Activated CD4-positive, alpha-beta T cell treated with anti-CD3 and anti-CD28 coated beads for 4 hours (primary cell): Measurements from ENCODE around the gene TDRD7.
A peak's percentile ranks its signal among the peaks of the same experiment; 100 is the strongest.

Experiments used
- DNase-seq, 2 donors: peaks; one replicate each; pipeline ENCODE4 v3.0.0-alpha.2; 2020

The TDRD7 gene

GRCh38 chr9:97411789-97412625 is at the start of gene TDRD7:
Gene TDRD7, plus strand, starts transcription at chr9:97412096. Its CDS starts 16,370 bp downstream, at chr9:97428466.
- DNase-seq, result peak; percentile 92 to 93

- DNase-seq, result no peak
Observed at GRCh38 chr9:97362777-97363545, 48.9 kb upstream of the TDRD7 start.

- no peak for DNase-seq
Observed at GRCh38 chr9:97363661-97364299, 48.1 kb upstream of the TDRD7 start.

GRCh38 chr9:97364769-97365490 is 47.0 kb upstream of the TDRD7 start:
- DNase-seq, result no peak

- DNase-seq, result no peak
Observed at GRCh38 chr9:97365634-97366033, 46.3 kb upstream of the TDRD7 start.

- no peak for DNase-seq
Observed at GRCh38 chr9:97366476-97366875, 45.4 kb upstream of the TDRD7 start.

- no peak for DNase-seq
Observed at GRCh38 chr9:97366889-97367288, 45.0 kb upstream of the TDRD7 start.

- no peak for DNase-seq
Observed at GRCh38 chr9:97367729-97368128, 44.2 kb upstream of the TDRD7 start.

GRCh38 chr9:97368964-97369363 is 42.9 kb upstream of the TDRD7 start:
- no peak for DNase-seq

- DNase-seq, result no peak
Observed at GRCh38 chr9:97372580-97372979, 39.3 kb upstream of the TDRD7 start.

- no peak for DNase-seq
Observed at GRCh38 chr9:97373331-97373730, 38.6 kb upstream of the TDRD7 start.

- no peak for DNase-seq
Observed at GRCh38 chr9:97374811-97375210, 37.1 kb upstream of the TDRD7 start.

- DNase-seq, result no peak
Observed at GRCh38 chr9:97376902-97377301, 35.0 kb upstream of the TDRD7 start.

GRCh38 chr9:97382099-97382718 is 29.7 kb upstream of the TDRD7 start:
- DNase-seq, result no peak

GRCh38 chr9:97384406-97385262 is 27.3 kb upstream of the TDRD7 start:
- DNase-seq, result no peak

- no peak for DNase-seq
Observed at GRCh38 chr9:97385626-97386264, 26.2 kb upstream of the TDRD7 start.

GRCh38 chr9:97386265-97386633 is 25.6 kb upstream of the TDRD7 start:
- DNase-seq, result no peak

- DNase-seq, result peak; percentile 47 to 70
Observed at GRCh38 chr9:97386733-97387503, 25.0 kb upstream of the TDRD7 start.

GRCh38 chr9:97387504-97387886 is 24.4 kb upstream of the TDRD7 start:
- DNase-seq, result no peak
